Measurements from ENCODE around the gene TRIM44.

DNA sequence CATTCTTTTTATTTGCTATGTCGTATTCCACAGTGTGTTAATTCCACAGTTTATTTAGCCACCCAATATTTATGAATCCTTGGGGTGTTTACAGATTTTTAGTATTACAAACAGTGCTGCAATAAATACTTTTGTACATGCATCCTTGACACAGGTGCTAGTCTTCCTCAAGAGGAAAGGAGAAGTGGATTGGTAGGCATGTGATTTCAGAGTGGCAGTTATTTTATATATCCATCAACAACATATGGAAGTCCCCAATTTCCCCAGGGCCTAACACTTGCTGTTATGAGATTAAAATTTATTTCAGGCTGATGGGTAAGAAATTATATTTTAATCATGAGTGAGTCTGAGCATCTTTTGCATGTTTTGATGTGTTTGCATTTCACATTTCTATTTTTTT is 17.9 kb downstream of the TRIM44 start:
- TF ChIP-seq, protein P1, sequence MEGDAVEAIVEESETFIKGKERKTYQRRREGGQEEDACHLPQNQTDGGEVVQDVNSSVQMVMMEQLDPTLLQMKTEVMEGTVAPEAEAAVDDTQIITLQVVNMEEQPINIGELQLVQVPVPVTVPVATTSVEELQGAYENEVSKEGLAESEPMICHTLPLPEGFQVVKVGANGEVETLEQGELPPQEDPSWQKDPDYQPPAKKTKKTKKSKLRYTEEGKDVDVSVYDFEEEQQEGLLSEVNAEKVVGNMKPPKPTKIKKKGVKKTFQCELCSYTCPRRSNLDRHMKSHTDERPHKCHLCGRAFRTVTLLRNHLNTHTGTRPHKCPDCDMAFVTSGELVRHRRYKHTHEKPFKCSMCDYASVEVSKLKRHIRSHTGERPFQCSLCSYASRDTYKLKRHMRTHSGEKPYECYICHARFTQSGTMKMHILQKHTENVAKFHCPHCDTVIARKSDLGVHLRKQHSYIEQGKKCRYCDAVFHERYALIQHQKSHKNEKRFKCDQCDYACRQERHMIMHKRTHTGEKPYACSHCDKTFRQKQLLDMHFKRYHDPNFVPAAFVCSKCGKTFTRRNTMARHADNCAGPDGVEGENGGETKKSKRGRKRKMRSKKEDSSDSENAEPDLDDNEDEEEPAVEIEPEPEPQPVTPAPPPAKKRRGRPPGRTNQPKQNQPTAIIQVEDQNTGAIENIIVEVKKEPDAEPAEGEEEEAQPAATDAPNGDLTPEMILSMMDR (IDR thresholded peaks at IDR 0.05): no peak
- no peak for TF ChIP-seq ZFX (IDR thresholded peaks at IDR 0.05; ENCODE audit: borderline replicate concordance)
